ENCODE measurements around the gene TRPV5. TPM values are rescaled to one million over a fixed set of nuclear protein-coding genes. Genes with fewer than 3 reads are reported as not detected.
A peak's percentile ranks its signal among the peaks of the same experiment; 100 is the strongest.

Gene TRPV5
- total RNA-seq, 2 donors from 2014 or later: not detected

GRCh38 chr7:142868188-142868985, 65.2 kb downstream of the TRPV5 start:
- H3K36me3 ChIP-seq: no peaks in the 10 kb centered on the region
- H3K9me3 ChIP-seq: no peaks in the 10 kb centered on the region
- H3K27ac ChIP-seq: no peak overlapping the region
- no peak for TF ChIP-seq CTCF (IDR thresholded peaks at IDR 0.05)
- H3K4me1 ChIP-seq: no peaks in the 10 kb centered on the region
- DNase-seq (ENCODE audit: low spot score): peak; percentile 38
- H3K27me3 ChIP-seq: no peaks in the 10 kb centered on the region
- no peak overlapping the region for H3K4me3 ChIP-seq

GRCh38 chr7:142867398-142868187, 66.0 kb downstream of the TRPV5 start:
- H3K36me3 ChIP-seq: no peaks in the 10 kb centered on the region
- no peaks in the 10 kb centered on the region for H3K9me3 ChIP-seq
- no peak for DNase-seq (ENCODE audit: low spot score)
- H3K4me3 ChIP-seq: no peak overlapping the region
- no peaks in the 10 kb centered on the region for H3K27me3 ChIP-seq
- TF ChIP-seq CTCF (IDR thresholded peaks at IDR 0.05): no peak
- H3K4me1 ChIP-seq: no peaks in the 10 kb centered on the region
- H3K27ac ChIP-seq: no peak overlapping the region

GRCh38 chr7:142867097-142867378, 66.5 kb downstream of the TRPV5 start:
- Histone ChIP-seq H3K4me1 (no peaks in the 10 kb centered on the region), H3K4me3 (no peak overlapping the region), H3K9me3 (no peaks in the 10 kb centered on the region), H3K36me3 (no peaks in the 10 kb centered on the region), H3K27ac (no peak overlapping the region), H3K27me3 (no peaks in the 10 kb centered on the region)
- DNase-seq (ENCODE audit: low spot score): no peak
- TF ChIP-seq CTCF (IDR thresholded peaks at IDR 0.05): no peak

GRCh38 chr7:142866361-142867096, 67.0 kb downstream of the TRPV5 start:
- no peak for DNase-seq (ENCODE audit: low spot score)

GRCh38 chr7:142865766-142866165, 67.8 kb downstream of the TRPV5 start:
- no peak for TF ChIP-seq CTCF (IDR thresholded peaks at IDR 0.05)
- Histone ChIP-seq H3K27me3 (no peaks in the 10 kb centered on the region), H3K9me3 (no peaks in the 10 kb centered on the region), H3K4me3 (no peak overlapping the region), H3K36me3 (no peaks in the 10 kb centered on the region), H3K27ac (no peak overlapping the region), H3K4me1 (no peaks in the 10 kb centered on the region)
- DNase-seq (ENCODE audit: low spot score): no peak

More at GRCh38 chr7:142866361-142867096, 67.0 kb downstream of the TRPV5 start:
- Histone ChIP-seq H3K9me3 (no peaks in the 10 kb centered on the region), H3K4me3 (no peak overlapping the region), H3K27me3 (no peaks in the 10 kb centered on the region), H3K27ac (no peak overlapping the region), H3K4me1 (no peaks in the 10 kb centered on the region), H3K36me3 (no peaks in the 10 kb centered on the region)
- TF ChIP-seq CTCF (IDR thresholded peaks at IDR 0.05): peak; percentile 26 to 66
